K562 (cell line): Measurements from ENCODE around the gene PAFAH1B2. TPM values are rescaled to one million over a fixed set of nuclear protein-coding genes. Genes with fewer than 3 reads are reported as not detected.

Experiments
- ATAC-seq: fragments of 200-7000 bp; cut with Tn5 transposase; 3 replicates; pipeline ENCODE4 v1.9.1; 2020; ENCODE audit warnings: moderate library complexity
- BruUV-seq: library from RNA; stranded (reverse); fragments of 400-500 nt; replicated peaks from 2 replicates; lab custom pipeline; 2021; lab: Mats Ljungman, UMichigan
- CTCF ChIA-PET: fragments of 300-600 bp; formaldehyde crosslinking; extraction: SDS; loops from one replicate; lab custom pipeline; 2021; ENCODE audit warnings: low intra/inter-chr PET ratio; lab: Yijun Ruan, JAX
- POLR2A ChIA-PET: fragments of 300-600, 350-650 bp; sonication (Branson Sonifier 250); formaldehyde crosslinking; extraction: SDS; loops from one replicate; lab custom pipeline; 2021; ENCODE audit warnings: antibody characterized with exemption, inconsistent platforms; lab: Yijun Ruan, JAX
- DNase-seq, 4 experiments: peaks; one replicate each; pipeline versions ENCODE4 v3.0.0 to v3.0.0-alpha.2; 2011 to 2018; ENCODE audit warnings: low spot score in 3 of 4, mixed read lengths in 3 of 4; ENCODE audit errors: extremely low read depth in 1 of 4
- FAIRE-seq: peaks from 2 replicates; lab custom pipeline; 2011; peaks lifted over from hg19 to GRCh38; lab: Jason Lieb, UNC
- H2AFZ ChIP-seq: 2 replicates; pipeline ENCODE4 v1.6.0; 2011; ENCODE audit warnings: low read depth, low read length, control low read depth, inconsistent platforms
- H3K27ac ChIP-seq: fragments of 200-600 bp; 3 replicates; pipeline ENCODE4 v1.8.0; 2011; ENCODE audit warnings: low read depth, mild to moderate bottlenecking, control low read depth, inconsistent platforms, low read length, moderate library complexity, mixed read lengths; ENCODE audit errors: extremely low read depth
- H3K27me3 ChIP-seq, 2 experiments: fragments of 300-600 bp in 1 of 2; 2 replicates in 1 of 2; 3 replicates in 1 of 2; pipeline versions ENCODE4 v1.6.0 to v1.8.0; 2011; ENCODE audit warnings: inconsistent platforms in 2 of 2, low read length in 2 of 2, mild to moderate bottlenecking in 1 of 2, mixed read lengths in 1 of 2, moderate library complexity in 1 of 2; ENCODE audit not compliant: control insufficient read depth in 2 of 2, insufficient read depth in 2 of 2
- H3K36me3 ChIP-seq: fragments of 300-600 bp; 3 replicates; pipeline ENCODE4 v1.8.0; 2011; ENCODE audit warnings: mild to moderate bottlenecking, low read length, inconsistent platforms; ENCODE audit not compliant: control insufficient read depth, insufficient read depth
- H3K4me1 ChIP-seq, 2 experiments: fragments of 200-600 bp in 1 of 2; replicated peaks in 1 of 2; 2 replicates in 1 of 2; 3 replicates in 1 of 2; pipeline versions ENCODE4 v1.5.1 to v1.8.0; 2011; ENCODE audit warnings: inconsistent platforms in 2 of 2, low read length in 2 of 2, mild to moderate bottlenecking in 1 of 2, mixed read lengths in 1 of 2, moderate library complexity in 1 of 2; ENCODE audit not compliant: control insufficient read depth in 2 of 2, insufficient read depth in 2 of 2
- H3K4me2 ChIP-seq: 2 replicates; pipeline ENCODE4 v1.6.1; 2011; ENCODE audit warnings: low read length, control low read depth, inconsistent platforms, mixed read lengths; ENCODE audit not compliant: insufficient read depth
- H3K4me3 ChIP-seq: fragments of 200-600 bp; sonication (generic), shearing (Covaris generic); 2 replicates; pipeline ENCODE4 v1.5.1; 2016; ENCODE audit warnings: control low read depth, inconsistent platforms
- H3K79me2 ChIP-seq: fragments of 200-600 bp; 3 replicates; pipeline ENCODE4 v1.8.0; 2011; ENCODE audit warnings: low read length, inconsistent platforms; ENCODE audit not compliant: control insufficient read depth, insufficient read depth
- H3K9ac ChIP-seq, 2 experiments: 2 replicates each; pipeline versions ENCODE4 v1.6.0 to v1.6.1; 2011; ENCODE audit warnings: low read depth in 2 of 2, low read length in 2 of 2, control low read depth in 1 of 2, inconsistent platforms in 1 of 2, mild to moderate bottlenecking in 1 of 2, mixed read lengths in 1 of 2; ENCODE audit not compliant: insufficient read depth in 1 of 2
- H3K9me1 ChIP-seq: one replicate; pipeline ENCODE4 v1.6.0; 2011; ENCODE audit warnings: inconsistent platforms, mild to moderate bottlenecking, low read length, moderate library complexity; ENCODE audit not compliant: control insufficient read depth, insufficient read depth
- H3K9me3 ChIP-seq: replicated peaks from 2 replicates; pipeline ENCODE4 v1.5.1; 2011; ENCODE audit warnings: low read depth, low read length, inconsistent platforms; ENCODE audit not compliant: control insufficient read depth, insufficient read depth
- H4K20me1 ChIP-seq: replicated peaks from 2 replicates; pipeline ENCODE4 v1.6.1; 2011; ENCODE audit warnings: low read length, inconsistent platforms, mixed read lengths; ENCODE audit not compliant: control insufficient read depth, insufficient read depth
- WGBS: fragments of 100-300 bp; shearing (Covaris generic); methylation state at CpG from one replicate; pipeline ENCODE4 v1.1.6; 2016; ENCODE audit warnings: low coverage, mixed read lengths; ENCODE audit not compliant: insufficient coverage; ENCODE audit errors: missing lambda C conversion rate; 5-methylcytosine and 5-hydroxymethylcytosine counted together
- in situ Hi-C: fragments of 300-500 bp; cut with MboI; formaldehyde crosslinking; loops from 4 replicates; pipeline ENCODE4 v1.15.0; 2018; ENCODE audit warnings: inconsistent platforms, mixed read lengths
- intact Hi-C: fragments of 100-400 bp; cut with micrococcal nuclease; formaldehyde crosslinking; loops from 2 replicates; pipeline ENCODE4 v1.14.2; 2022
- polyA plus RNA-seq, 8 experiments: library from polyadenylated mRNA; depleted of rRNA in 4 of 8; stranded (reverse) in 5 of 8; unstranded in 3 of 8; fragments of >200 nt; fragmentation: Nextera tagmentation in 2 of 8; fragmentation: Illumina TruSeq in 1 of 8; extraction: Ambion mirVana in 2 of 8; extraction: Trizol in 1 of 8; gene quantifications; 2 replicates each; pipeline versions ENCODE4 v1.2.1 to v1.2.3, GENCODE V29; 2011 to 2014; ENCODE audit warnings: inconsistent platforms in 1 of 8, missing spikeins in 1 of 8
- total RNA-seq, 7 experiments: library from RNA; depleted of rRNA in 6 of 7; stranded (reverse); fragments of >200 nt in 6 of 7; fragmentation: Illumina TruSeq in 2 of 7; extraction: Trizol in 2 of 7; gene quantifications; 2 replicates each; pipeline versions ENCODE4 v1.2.1 to v1.2.3, GENCODE V29; 2011 to 2021; ENCODE audit warnings: low replicate concordance in 1 of 7
- TF ChIP-seq, protein P1 (sequence below): fragments of 250-450 bp; sonication (Bioruptor Pico); IDR thresholded peaks from 2 replicates; pipeline ENCODE4 v1.5.0; 2022; ENCODE audit warnings: mild to moderate bottlenecking
- TF ChIP-seq, protein P2 (sequence below), 2 experiments: IDR thresholded peaks; 2 replicates each; pipeline ENCODE4 v1.6.1; 2012; ENCODE audit warnings: improper control_type of control experiment in 2 of 2, low read depth in 2 of 2, low read length in 2 of 2, borderline replicate concordance in 1 of 2

Gene PAFAH1B2
- total and polyA plus RNA-seq, 9 of the 15 experiments (the other 6 are each of a cell fraction or from before 2014, with no cell fraction given), result 27.8 to 94.7 (median 64.9) TPM

DNA sequence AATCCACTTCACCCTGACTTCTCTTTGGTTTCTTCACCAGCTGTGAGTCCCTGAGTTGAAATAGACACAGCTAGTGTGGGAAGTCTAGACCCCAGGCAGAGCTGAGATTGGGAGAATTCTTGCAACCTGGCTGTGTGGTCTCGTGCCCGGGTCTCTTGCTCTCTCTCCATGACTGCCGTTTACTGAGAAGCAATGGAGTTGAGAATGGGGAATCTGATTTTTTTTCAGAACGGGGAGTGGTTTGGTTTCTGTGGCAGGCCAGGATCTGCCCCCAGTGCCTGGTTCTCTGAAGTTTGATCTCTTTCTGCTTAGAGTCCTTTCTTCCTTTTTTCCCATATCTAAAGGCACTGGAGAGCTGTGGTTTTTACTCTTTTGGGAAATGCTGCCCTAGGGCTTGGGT, 35.9 kb downstream of the PAFAH1B2 start:
- Histone ChIP-seq H4K20me1 (no peaks in the 10 kb centered on the region), H3K27ac (peak overlapping the region; percentile 67; the same call in 1 of the 3 replicates), H3K9ac (peak overlapping the region; percentile 69 to 91; a peak in 3 of 4 replicates), H3K9me3 (no peaks in the 10 kb centered on the region), H3K79me2 (peaks cover 18% of the 10 kb centered on the region), H3K4me2 (peak overlapping the region; percentile 86), H3K27me3 (no peaks in the 10 kb centered on the region), H3K9me1 (no peaks in the 10 kb centered on the region), H3K36me3 (peaks cover 22% of the 10 kb centered on the region)
- CTCF ChIA-PET, result interaction anchor here (1.9 to 2.9 kb wide), 2 partner anchors 25 to 46 kb away, joined by 5 to 12 read pairs; no protein-coding TSS in a partner anchor
- no TSS peak for BruUV-seq
- no peak for ATAC-seq
- DNase-seq, result peak in 1 of 4 experiments; percentile 23
- FAIRE-seq, result peak; percentile 29
- TF ChIP-seq, protein P1, sequence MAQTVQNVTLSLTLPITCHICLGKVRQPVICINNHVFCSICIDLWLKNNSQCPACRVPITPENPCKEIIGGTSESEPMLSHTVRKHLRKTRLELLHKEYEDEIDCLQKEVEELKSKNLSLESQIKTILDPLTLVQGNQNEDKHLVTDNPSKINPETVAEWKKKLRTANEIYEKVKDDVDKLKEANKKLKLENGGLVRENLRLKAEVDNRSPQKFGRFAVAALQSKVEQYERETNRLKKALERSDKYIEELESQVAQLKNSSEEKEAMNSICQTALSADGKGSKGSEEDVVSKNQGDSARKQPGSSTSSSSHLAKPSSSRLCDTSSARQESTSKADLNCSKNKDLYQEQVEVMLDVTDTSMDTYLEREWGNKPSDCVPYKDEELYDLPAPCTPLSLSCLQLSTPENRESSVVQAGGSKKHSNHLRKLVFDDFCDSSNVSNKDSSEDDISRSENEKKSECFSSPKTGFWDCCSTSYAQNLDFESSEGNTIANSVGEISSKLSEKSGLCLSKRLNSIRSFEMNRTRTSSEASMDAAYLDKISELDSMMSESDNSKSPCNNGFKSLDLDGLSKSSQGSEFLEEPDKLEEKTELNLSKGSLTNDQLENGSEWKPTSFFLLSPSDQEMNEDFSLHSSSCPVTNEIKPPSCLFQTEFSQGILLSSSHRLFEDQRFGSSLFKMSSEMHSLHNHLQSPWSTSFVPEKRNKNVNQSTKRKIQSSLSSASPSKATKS, result no peak
- TF ChIP-seq, protein P2, sequence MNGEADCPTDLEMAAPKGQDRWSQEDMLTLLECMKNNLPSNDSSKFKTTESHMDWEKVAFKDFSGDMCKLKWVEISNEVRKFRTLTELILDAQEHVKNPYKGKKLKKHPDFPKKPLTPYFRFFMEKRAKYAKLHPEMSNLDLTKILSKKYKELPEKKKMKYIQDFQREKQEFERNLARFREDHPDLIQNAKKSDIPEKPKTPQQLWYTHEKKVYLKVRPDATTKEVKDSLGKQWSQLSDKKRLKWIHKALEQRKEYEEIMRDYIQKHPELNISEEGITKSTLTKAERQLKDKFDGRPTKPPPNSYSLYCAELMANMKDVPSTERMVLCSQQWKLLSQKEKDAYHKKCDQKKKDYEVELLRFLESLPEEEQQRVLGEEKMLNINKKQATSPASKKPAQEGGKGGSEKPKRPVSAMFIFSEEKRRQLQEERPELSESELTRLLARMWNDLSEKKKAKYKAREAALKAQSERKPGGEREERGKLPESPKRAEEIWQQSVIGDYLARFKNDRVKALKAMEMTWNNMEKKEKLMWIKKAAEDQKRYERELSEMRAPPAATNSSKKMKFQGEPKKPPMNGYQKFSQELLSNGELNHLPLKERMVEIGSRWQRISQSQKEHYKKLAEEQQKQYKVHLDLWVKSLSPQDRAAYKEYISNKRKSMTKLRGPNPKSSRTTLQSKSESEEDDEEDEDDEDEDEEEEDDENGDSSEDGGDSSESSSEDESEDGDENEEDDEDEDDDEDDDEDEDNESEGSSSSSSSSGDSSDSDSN (IDR thresholded peaks at IDR 0.05; ENCODE audit: borderline replicate concordance in 1 of 2, low read depth in 2 of 2, low read length in 2 of 2), result 0 out of 4 replicates have a peak, but pooled peaks of 1 of the 2 experiments have one; percentile 20
- TF ChIP-seq, all 486 proteins: peak for 1
- WGBS, result 20% methylated on average over 4 of the region's 4 CpGs
- peaks cover 24 to 38% of the 10 kb centered on the region in 2 experiments for H3K4me1 ChIP-seq
- 0 out of 2 replicates have a peak overlapping the region, but pooled peaks have one; percentile 76 for H2AFZ ChIP-seq
- intact Hi-C loops, result no loop called here
- in situ Hi-C loops, result no loop called here
- H3K4me3 ChIP-seq, result peak overlapping the region; percentile 49
- POLR2A ChIA-PET, result interaction anchor here (0.9 to 3.5 kb wide), 9 partner anchors 13 to 207 kb away, joined by 3 to 17 read pairs (median 5); partner anchors contain the start of gene PAFAH1B2
